ENCODE measurements around the gene ESR1.

- no peak for TF ChIP-seq CSRNP3 (CRISPR knock-in tag; IDR thresholded peaks at IDR 0.05)
- TF ChIP-seq TOX (CRISPR knock-in tag; IDR thresholded peaks at IDR 0.05; ENCODE audit: borderline replicate concordance), result no peak
- TF ChIP-seq ZFP30 (CRISPR knock-in tag; IDR thresholded peaks at IDR 0.05), result no peak
- no peak for TF ChIP-seq ZC3H10 (CRISPR knock-in tag; IDR thresholded peaks at IDR 0.05)
- no peak for TF ChIP-seq ARNTL (CRISPR knock-in tag; IDR thresholded peaks at IDR 0.05; ENCODE audit: borderline replicate concordance, low read depth)
- no peak for TF ChIP-seq RARB (CRISPR knock-in tag; IDR thresholded peaks at IDR 0.05)
- TF ChIP-seq PATZ1 (CRISPR knock-in tag; IDR thresholded peaks at IDR 0.05; ENCODE audit: borderline replicate concordance), result no peak
These were observed 278.0 kb downstream of the ESR1 start for GRCh38 chr6:152085451-152085921.
